HCT116 (cell line): ENCODE measurements around the gene ARL9. TPM values are rescaled to one million over a fixed set of nuclear protein-coding genes. Genes with fewer than 3 reads are reported as not detected.

ENCODE experiments used
- ATAC-seq: fragments of 200-7000 bp; cut with Tn5 transposase; 2 replicates; pipeline ENCODE4 v1.9.1; 2020; ENCODE audit warnings: mild to moderate bottlenecking, moderate library complexity
- BruUV-seq: library from RNA; stranded (reverse); fragments of 400-500 nt; replicated peaks from 2 replicates; lab custom pipeline; 2021; lab: Mats Ljungman, UMichigan
- CTCF ChIA-PET: fragments of 300-600 bp; sonication (Branson Sonifier 250); formaldehyde crosslinking; loops from one replicate; lab custom pipeline; 2021; ENCODE audit warnings: antibody characterized with exemption; lab: Charles Lee
- POLR2A ChIA-PET: fragments of 300-600, 350-600 bp; sonication (Branson Sonifier 250); formaldehyde crosslinking; loops from one replicate; lab custom pipeline; 2021; ENCODE audit warnings: antibody characterized with exemption; lab: Charles Lee
- RAD21 ChIA-PET, 2 experiments: fragments of 300-600 bp; sonication (Branson Sonifier 250); formaldehyde crosslinking; loops; one replicate each; lab custom pipeline; 2023; ENCODE audit warnings: low total read pairs in 2 of 2; ENCODE audit not compliant: uncharacterized antibody in 2 of 2, unreplicated experiment in 2 of 2, low non-redundant PET in 1 of 2; lab: Charles Lee
- DNase-seq: peaks from one replicate; pipeline ENCODE4 v3.0.0-alpha.2; 2010; ENCODE audit warnings: low read depth, low spot score
- H2AFZ ChIP-seq: fragments of 200-600 bp; shearing (Covaris generic), sonication (generic); 2 replicates; pipeline ENCODE4 v1.6.1; 2017; ENCODE audit warnings: low read depth, mixed run types, mixed read lengths, antibody characterized with exemption, low read length; ENCODE audit not compliant: poor library complexity, severe bottlenecking
- H3K27ac ChIP-seq: 2 replicates; pipeline ENCODE4 v1.5.1; 2012; ENCODE audit warnings: low read depth, low read length
- H3K27me3 ChIP-seq: fragments of 200-600 bp; sonication (generic); 2 replicates; pipeline ENCODE4 v1.6.1; 2016; ENCODE audit warnings: mixed run types, low read length, mixed read lengths; ENCODE audit not compliant: insufficient read depth
- H3K36me3 ChIP-seq, 2 experiments: fragments of 200-500 bp in 1 of 2; fragments of 200-600 bp in 1 of 2; sonication (Bioruptor generic) in 1 of 2; sonication (generic) in 1 of 2; 2 replicates each; pipeline versions ENCODE4 v1.5.1 to v1.6.1; 2014 to 2016; ENCODE audit warnings: low read length in 2 of 2, inconsistent platforms in 1 of 2, mixed read lengths in 1 of 2, mixed run types in 1 of 2; ENCODE audit not compliant: insufficient read depth in 2 of 2, control insufficient read depth in 1 of 2
- H3K4me1 ChIP-seq, 2 experiments: fragments of 200-600 bp in 1 of 2; sonication (generic) in 1 of 2; 2 replicates each; pipeline versions ENCODE4 v1.5.1 to v1.6.1; 2012 to 2017; ENCODE audit warnings: low read length in 2 of 2, inconsistent platforms in 1 of 2, mild to moderate bottlenecking in 1 of 2, mixed read lengths in 1 of 2, mixed run types in 1 of 2, moderate library complexity in 1 of 2; ENCODE audit not compliant: insufficient read depth in 2 of 2, control insufficient read depth in 1 of 2
- H3K4me2 ChIP-seq: fragments of 200-600 bp; sonication (generic); 2 replicates; pipeline ENCODE4 v1.6.1; 2017; ENCODE audit warnings: mixed run types, low read length, mixed read lengths
- H3K4me3 ChIP-seq, 2 experiments: fragments of 200-600 bp in 1 of 2; sonication (generic) in 1 of 2; replicated peaks in 1 of 2; 2 replicates each; pipeline ENCODE4 v1.5.1; 2011 to 2016; ENCODE audit warnings: low read length in 2 of 2, control low read depth in 1 of 2, low read depth in 1 of 2, mild to moderate bottlenecking in 1 of 2, mixed read lengths in 1 of 2, mixed run types in 1 of 2
- H3K79me2 ChIP-seq: fragments of 200-600 bp; sonication (generic); 2 replicates; pipeline ENCODE4 v1.6.1; 2017; ENCODE audit warnings: mild to moderate bottlenecking, mixed run types, low read length, moderate library complexity, mixed read lengths; ENCODE audit not compliant: insufficient read depth
- H3K9ac ChIP-seq: fragments of 200-600 bp; sonication (generic); 2 replicates; pipeline ENCODE4 v1.6.1; 2016; ENCODE audit warnings: low read length, mixed read lengths
- H3K9me2 ChIP-seq: fragments of 200-600 bp; sonication (generic), shearing (Covaris generic); 2 replicates; pipeline ENCODE4 v1.6.1; 2017; ENCODE audit warnings: mixed run types, mild to moderate bottlenecking, moderate library complexity; ENCODE audit not compliant: insufficient read depth
- H3K9me3 ChIP-seq, 2 experiments: fragments of 200-500 bp in 1 of 2; fragments of 200-600 bp in 1 of 2; sonication (Bioruptor generic) in 1 of 2; sonication (generic) in 1 of 2; 2 replicates each; pipeline ENCODE4 v1.6.1; 2014 to 2017; ENCODE audit warnings: low read length in 2 of 2, mixed read lengths in 2 of 2, inconsistent platforms in 1 of 2, low read depth in 1 of 2, mild to moderate bottlenecking in 1 of 2, mixed run types in 1 of 2, moderate library complexity in 1 of 2; ENCODE audit not compliant: control insufficient read depth in 1 of 2, insufficient read depth in 1 of 2
- H4K20me1 ChIP-seq: fragments of 200-600 bp; sonication (generic), shearing (Covaris generic); 2 replicates; pipeline ENCODE4 v1.6.1; 2017; ENCODE audit warnings: mixed run types, mild to moderate bottlenecking, moderate library complexity; ENCODE audit not compliant: insufficient read depth
- ATF3 ChIP-seq: IDR thresholded peaks from 2 replicates; pipeline ENCODE4 v1.6.1; 2012
- CBX3 ChIP-seq: IDR thresholded peaks from 2 replicates; pipeline ENCODE4 v1.6.1; 2012; ENCODE audit warnings: low read depth
- CEBPB ChIP-seq: IDR thresholded peaks from 2 replicates; pipeline ENCODE4 v1.6.1; 2012; ENCODE audit warnings: low read depth
- ELF1 ChIP-seq: IDR thresholded peaks from 2 replicates; pipeline ENCODE4 v1.6.1; 2012; ENCODE audit warnings: low read depth, borderline replicate concordance
- EZH2 ChIP-seq: fragments of 200-600 bp; sonication (generic); IDR thresholded peaks from 2 replicates; pipeline ENCODE4 v1.6.1; 2017; ENCODE audit warnings: antibody characterized with exemption, mixed run types
- FOSL1 ChIP-seq: IDR thresholded peaks from 2 replicates; pipeline ENCODE4 v1.6.1; 2012; ENCODE audit warnings: low read depth
- JUND ChIP-seq: IDR thresholded peaks from 2 replicates; pipeline ENCODE4 v1.6.1; 2012
- MAX ChIP-seq: IDR thresholded peaks from 2 replicates; pipeline ENCODE4 v1.6.1; 2012
- POLR2A ChIP-seq: IDR thresholded peaks from 2 replicates; pipeline ENCODE4 v1.7.0; 2011; ENCODE audit warnings: borderline replicate concordance; ENCODE audit not compliant: insufficient read depth, insufficient read length; ENCODE audit errors: extremely low read depth
- RAD21 ChIP-seq: IDR thresholded peaks from 2 replicates; pipeline ENCODE4 v1.6.1; 2012; ENCODE audit warnings: low read depth, mild to moderate bottlenecking
- SIN3A ChIP-seq: IDR thresholded peaks from 2 replicates; pipeline ENCODE4 v1.6.1; 2012; ENCODE audit warnings: low read depth
- SP1 ChIP-seq: IDR thresholded peaks from 2 replicates; pipeline ENCODE4 v1.6.1; 2012; ENCODE audit warnings: low read depth
- SRF ChIP-seq: IDR thresholded peaks from 2 replicates; pipeline ENCODE4 v1.6.1; 2012; ENCODE audit warnings: low read depth
- intact Hi-C: fragments of 100-400 bp; cut with micrococcal nuclease; formaldehyde crosslinking; loops from 2 replicates; pipeline ENCODE4 v1.10.0; 2022
- total RNA-seq: library from RNA; stranded (reverse); gene quantifications from one replicate; pipeline ENCODE4 v1.2.1, GENCODE V29; 2021; ENCODE audit not compliant: unreplicated experiment

Gene ARL9
- total RNA-seq, 1 experiment from 2014 or later = not detected

- TF ChIP-seq EZH2 (no peak), POLR2A (no peak), JUND (no peak), SP1 (no peak), RAD21 (no peak), SRF (no peak), ELF1 (no peak)
Measured at GRCh38 chr4:56496241-56496640, 9.3 kb upstream of the ARL9 start (continued).

GRCh38 chr4:56511098-56511497 is 5.5 kb downstream of the ARL9 start:
- RAD21 ChIA-PET = no interaction called here
- CTCF ChIA-PET = no interaction called here
- POLR2A ChIA-PET = no interaction called here
- no peaks in the 10 kb centered on the region for H3K36me3 ChIP-seq
- H3K9me2 ChIP-seq = no peaks in the 10 kb centered on the region
- H3K9me3 ChIP-seq = no peaks in the 10 kb centered on the region
- no peak overlapping the region for H3K4me2 ChIP-seq
- no peaks in the 10 kb centered on the region for H3K4me1 ChIP-seq
- no peak overlapping the region for H3K4me3 ChIP-seq
- no peak for TF ChIP-seq FOSL1
- TF ChIP-seq SP1 = no peak
- no peak for TF ChIP-seq POLR2A
- no peak for TF ChIP-seq ELF1
- TF ChIP-seq SRF = no peak
- no peak for TF ChIP-seq ATF3
- no peak for TF ChIP-seq SIN3A
- TF ChIP-seq CBX3 = no peak
- no peak for TF ChIP-seq CEBPB
- TF ChIP-seq MAX = no peak
- H3K27me3 ChIP-seq = no peaks in the 10 kb centered on the region
- no peak overlapping the region for H3K9ac ChIP-seq
- no peaks in the 10 kb centered on the region for H3K79me2 ChIP-seq
- DNase-seq (no peak), ATAC-seq (no peak)
- H3K27ac ChIP-seq = no peak overlapping the region
- no peak overlapping the region for H2AFZ ChIP-seq
- intact Hi-C loops = no loop called here
- H4K20me1 ChIP-seq = no peaks in the 10 kb centered on the region
- BruUV-seq = no TSS peak
